WERI-Rb-1 (cell line): Measurements from ENCODE around the gene RGP1.
A peak's percentile ranks its signal among the peaks of the same experiment; 100 is the strongest.

ENCODE experiments used
- DNase-seq: peaks from one replicate; pipeline ENCODE4 v3.0.0-alpha.2; 2020
- H3K27ac ChIP-seq: fragments of 250-450 bp; sonication (Bioruptor Pico); 2 replicates; pipeline ENCODE4 v1.5.1; 2020; ENCODE audit warnings: mild to moderate bottlenecking, moderate library complexity
- H3K27me3 ChIP-seq: fragments of 250-450 bp; sonication (Bioruptor Pico); 2 replicates; pipeline ENCODE4 v1.5.1; 2021; ENCODE audit warnings: mild to moderate bottlenecking, low read depth, moderate library complexity; ENCODE audit not compliant: insufficient read depth, severe bottlenecking
- H3K36me3 ChIP-seq: fragments of 250-450 bp; sonication (Bioruptor Pico); 2 replicates; pipeline ENCODE4 v1.5.1; 2020; ENCODE audit warnings: mild to moderate bottlenecking, moderate library complexity
- H3K4me3 ChIP-seq: 2 replicates; pipeline ENCODE4 v1.5.1; 2011; ENCODE audit warnings: low read depth, mild to moderate bottlenecking, control low read depth, low read length
- H3K9me3 ChIP-seq: fragments of 250-450 bp; sonication (Bioruptor Pico); 2 replicates; pipeline ENCODE4 v1.5.1; 2021; ENCODE audit warnings: mild to moderate bottlenecking, moderate library complexity; ENCODE audit not compliant: severe bottlenecking
- TF ChIP-seq, protein P1 (sequence below): IDR thresholded peaks from 2 replicates; pipeline ENCODE4 v1.5.1; 2011; ENCODE audit warnings: low read depth, mild to moderate bottlenecking, control low read depth, inconsistent platforms, low read length

RGP1 gene

GRCh38 chr9:35732800-35733541 lies 16.1 kb upstream of the RGP1 start:
- TF ChIP-seq, protein P1, sequence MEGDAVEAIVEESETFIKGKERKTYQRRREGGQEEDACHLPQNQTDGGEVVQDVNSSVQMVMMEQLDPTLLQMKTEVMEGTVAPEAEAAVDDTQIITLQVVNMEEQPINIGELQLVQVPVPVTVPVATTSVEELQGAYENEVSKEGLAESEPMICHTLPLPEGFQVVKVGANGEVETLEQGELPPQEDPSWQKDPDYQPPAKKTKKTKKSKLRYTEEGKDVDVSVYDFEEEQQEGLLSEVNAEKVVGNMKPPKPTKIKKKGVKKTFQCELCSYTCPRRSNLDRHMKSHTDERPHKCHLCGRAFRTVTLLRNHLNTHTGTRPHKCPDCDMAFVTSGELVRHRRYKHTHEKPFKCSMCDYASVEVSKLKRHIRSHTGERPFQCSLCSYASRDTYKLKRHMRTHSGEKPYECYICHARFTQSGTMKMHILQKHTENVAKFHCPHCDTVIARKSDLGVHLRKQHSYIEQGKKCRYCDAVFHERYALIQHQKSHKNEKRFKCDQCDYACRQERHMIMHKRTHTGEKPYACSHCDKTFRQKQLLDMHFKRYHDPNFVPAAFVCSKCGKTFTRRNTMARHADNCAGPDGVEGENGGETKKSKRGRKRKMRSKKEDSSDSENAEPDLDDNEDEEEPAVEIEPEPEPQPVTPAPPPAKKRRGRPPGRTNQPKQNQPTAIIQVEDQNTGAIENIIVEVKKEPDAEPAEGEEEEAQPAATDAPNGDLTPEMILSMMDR, result peak; percentile 36; the same call in 1 of the 2 replicates
- peak; percentile 75 for DNase-seq
- peak overlapping the region; percentile 57 for H3K4me3 ChIP-seq
- no peaks in the 10 kb centered on the region for H3K9me3 ChIP-seq
- H3K27ac ChIP-seq, result peak overlapping the region; percentile 83
- H3K36me3 ChIP-seq, result peaks cover 41% of the 10 kb centered on the region
- H3K27me3 ChIP-seq, result no peaks in the 10 kb centered on the region

DNA sequence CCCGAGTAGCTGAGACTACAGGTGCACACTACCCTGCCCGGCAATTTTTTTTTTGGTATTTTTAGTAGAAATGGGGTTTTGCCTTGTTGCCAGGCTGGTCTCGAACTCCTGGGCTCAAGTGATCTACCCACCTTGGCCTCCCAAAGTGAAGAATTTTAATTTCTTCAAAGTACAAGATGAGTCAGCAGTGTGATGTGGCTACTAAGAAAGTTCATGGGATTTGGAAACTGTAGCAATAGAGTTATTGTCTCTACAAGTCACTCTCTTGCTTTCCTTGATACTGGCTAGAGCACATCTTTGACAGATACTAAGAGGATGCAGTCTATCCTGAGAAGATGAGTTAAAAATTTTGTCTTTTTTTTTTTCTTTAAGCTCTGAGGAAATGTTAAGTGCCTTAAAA lies 15.0 kb upstream of the RGP1 start:
- Histone ChIP-seq H3K27me3 (no peaks in the 10 kb centered on the region), H3K9me3 (no peaks in the 10 kb centered on the region), H3K36me3 (peaks cover 50% of the 10 kb centered on the region), H3K27ac (no peak overlapping the region), H3K4me3 (no peak overlapping the region)
- TF ChIP-seq, protein P1, result no peak
- DNase-seq, result no peak

- no peak overlapping the region for H3K4me3 ChIP-seq
- TF ChIP-seq, protein P1, result peak; percentile 85
- DNase-seq, result peak; percentile 88
Observed at GRCh38 chr9:35736201-35736633, 12.9 kb upstream of the RGP1 start.

DNA sequence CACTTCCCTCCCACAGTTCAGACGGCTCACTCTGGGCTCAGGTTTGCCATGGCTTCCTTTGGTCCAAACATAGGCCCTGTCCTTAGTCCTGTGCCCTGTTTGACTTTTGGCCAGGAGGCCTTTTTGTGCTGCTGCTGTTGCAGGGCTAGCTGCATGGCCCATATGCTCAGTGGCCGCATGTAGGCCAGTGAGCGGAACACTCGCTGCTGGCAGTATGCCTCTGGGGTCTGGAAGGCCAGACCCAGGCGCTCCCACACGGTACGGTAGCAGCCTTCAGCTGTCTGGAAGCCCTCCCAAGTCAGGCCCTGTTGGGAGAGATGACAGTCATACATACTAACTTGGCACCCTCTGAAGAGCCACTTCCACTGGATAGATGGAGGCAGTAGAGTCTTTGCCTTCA lies 11.9 kb upstream of the RGP1 start:
- DNase-seq, result no peak
- no peaks in the 10 kb centered on the region for H3K9me3 ChIP-seq
- peak overlapping the region; percentile 81 for H3K27ac ChIP-seq
- H3K36me3 ChIP-seq, result peaks cover 76% of the 10 kb centered on the region
- TF ChIP-seq, protein P1, result no peak
- no peak overlapping the region for H3K4me3 ChIP-seq
- no peaks in the 10 kb centered on the region for H3K27me3 ChIP-seq

More at GRCh38 chr9:35736201-35736633, 12.9 kb upstream of the RGP1 start:
- H3K36me3 ChIP-seq, result peaks cover 67% of the 10 kb centered on the region
- no peaks in the 10 kb centered on the region for H3K9me3 ChIP-seq
- H3K27me3 ChIP-seq, result no peaks in the 10 kb centered on the region
- peak overlapping the region; percentile 81 for H3K27ac ChIP-seq

DNA sequence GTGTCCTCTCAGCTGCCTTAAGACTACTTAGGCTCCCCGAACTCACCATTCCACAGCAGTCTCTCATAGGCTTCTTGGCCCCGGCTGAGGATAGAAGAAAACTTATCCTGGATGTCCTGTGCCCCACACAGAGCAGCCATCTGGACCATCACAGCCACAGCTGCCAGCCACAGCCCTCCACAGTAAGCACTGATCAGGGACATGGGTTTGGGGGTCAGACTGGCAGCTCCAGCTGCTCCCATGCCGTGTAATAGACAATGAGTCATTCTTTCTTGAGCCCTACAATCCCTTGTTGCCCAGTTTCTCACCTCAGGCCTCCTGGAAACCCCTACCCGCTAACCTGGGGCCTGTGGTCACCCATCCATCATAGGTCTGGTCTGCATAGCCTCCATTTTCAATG lies 10.9 kb upstream of the RGP1 start:
- DNase-seq, result no peak
- H3K36me3 ChIP-seq, result peaks cover 86% of the 10 kb centered on the region
- TF ChIP-seq, protein P1, result no peak
- no peaks in the 10 kb centered on the region for H3K27me3 ChIP-seq
- H3K4me3 ChIP-seq, result no peak overlapping the region
- H3K9me3 ChIP-seq, result no peaks in the 10 kb centered on the region
- H3K27ac ChIP-seq, result no peak overlapping the region
